WTC11 (cell line): ENCODE results near the gene TIMELESS. TPM values are rescaled to one million over a fixed set of nuclear protein-coding genes. Genes with fewer than 3 reads are reported as not detected.

Experiments used
- ATAC-seq: fragments of 200-7000 bp; cut with Tn5 transposase; 2 replicates; pipeline ENCODE4 v1.10.0; 2021; ENCODE audit warnings: mild to moderate bottlenecking, moderate library complexity
- CTCF ChIA-PET: fragments of 300-600 bp; sonication (Branson Sonifier 250); formaldehyde crosslinking; loops from one replicate; lab custom pipeline; 2021; ENCODE audit warnings: antibody characterized with exemption; lab: Charles Lee
- POLR2A ChIA-PET: fragments of 350-600 bp; sonication (Branson Sonifier 250); formaldehyde crosslinking; loops from one replicate; lab custom pipeline; 2021; ENCODE audit warnings: antibody characterized with exemption; lab: Charles Lee
- DNase-seq: peaks from one replicate; pipeline ENCODE4 v3.0.0; 2021; ENCODE audit warnings: low spot score
- H3K27ac Mint-ChIP-seq: 2 replicates; pipeline ENCODE4 v1.8.0; 2021; ENCODE audit warnings: mixed read lengths
- H3K27me3 Mint-ChIP-seq: 2 replicates; pipeline ENCODE4 v1.8.0; 2021; ENCODE audit warnings: low read depth, mild to moderate bottlenecking, moderate library complexity, mixed read lengths
- H3K36me3 Mint-ChIP-seq: 2 replicates; pipeline ENCODE4 v1.8.0; 2021; ENCODE audit warnings: mixed read lengths
- H3K4me1 Mint-ChIP-seq: 2 replicates; pipeline ENCODE4 v1.8.0; 2022; ENCODE audit warnings: mixed read lengths
- H3K4me3 Mint-ChIP-seq: 2 replicates; pipeline ENCODE4 v1.8.0; 2021; ENCODE audit warnings: mild to moderate bottlenecking, moderate library complexity, mixed read lengths
- H3K9me3 Mint-ChIP-seq: 2 replicates; pipeline ENCODE4 v1.8.0; 2021; ENCODE audit warnings: mixed read lengths
- ELF4 ChIP-seq: sonication (generic); formaldehyde crosslinking; IDR thresholded peaks from 2 replicates; pipeline ENCODE4 v1.8.1; 2022; ENCODE audit warnings: low read depth, mild to moderate bottlenecking, moderate library complexity, missing genetic modification reagents
- GRHL2 ChIP-seq: fragments of 250-450 bp; sonication (Bioruptor Pico); IDR thresholded peaks from 2 replicates; pipeline ENCODE4 v1.8.0; 2022; ENCODE audit warnings: mild to moderate bottlenecking, moderate library complexity; ENCODE audit not compliant: insufficient replicate concordance, severe bottlenecking
- JAZF1 ChIP-seq: fragments of 250-450 bp; sonication (Bioruptor Pico); IDR thresholded peaks from 2 replicates; pipeline ENCODE4 v1.9.0; 2021; ENCODE audit warnings: moderate library complexity, mild to moderate bottlenecking, inconsistent platforms
- MYBL2 ChIP-seq: sonication (generic); formaldehyde crosslinking; IDR thresholded peaks from 2 replicates; pipeline ENCODE4 v1.8.1; 2023; ENCODE audit warnings: mild to moderate bottlenecking, moderate library complexity, missing genetic modification reagents
- NFATC4 ChIP-seq: fragments of 250-450 bp; sonication (Bioruptor Pico); IDR thresholded peaks from 2 replicates; pipeline ENCODE4 v1.9.0; 2021; ENCODE audit warnings: mild to moderate bottlenecking
- NR2C2 ChIP-seq: sonication (generic); formaldehyde crosslinking; IDR thresholded peaks from 2 replicates; pipeline ENCODE4 v1.8.0; 2022; ENCODE audit warnings: mild to moderate bottlenecking, missing genetic modification reagents
- TCF7 ChIP-seq: sonication (generic); formaldehyde crosslinking; IDR thresholded peaks from 2 replicates; pipeline ENCODE4 v1.8.0; 2022; ENCODE audit warnings: mild to moderate bottlenecking, low read depth, missing genetic modification reagents, moderate library complexity
- total RNA-seq: library from RNA; stranded (reverse); gene quantifications from 3 replicates; pipeline ENCODE4 v1.2.3, GENCODE V29; 2021
- TF ChIP-seq, protein P1 (sequence below): sonication (generic); formaldehyde crosslinking; IDR thresholded peaks from 2 replicates; pipeline ENCODE4 v1.8.1; 2023; ENCODE audit warnings: mild to moderate bottlenecking, moderate library complexity, missing genetic modification reagents
- TF ChIP-seq, protein P2 (sequence below): sonication (generic); formaldehyde crosslinking; IDR thresholded peaks from 2 replicates; pipeline ENCODE4 v1.8.1; 2022; ENCODE audit warnings: low read depth, mild to moderate bottlenecking, moderate library complexity, missing genetic modification reagents, borderline replicate concordance
- TF ChIP-seq, protein P3 (sequence below): fragments of 250-450 bp; sonication (Bioruptor Pico); IDR thresholded peaks from 2 replicates; pipeline ENCODE4 v1.8.0; 2021; ENCODE audit warnings: mild to moderate bottlenecking
- TF ChIP-seq, protein P4 (sequence below): sonication (generic); formaldehyde crosslinking; IDR thresholded peaks from 2 replicates; pipeline ENCODE4 v1.8.0; 2022; ENCODE audit warnings: missing genetic modification reagents
- TF ChIP-seq, protein P5 (sequence below): fragments of 250-450 bp; sonication (Bioruptor Pico); IDR thresholded peaks from 2 replicates; pipeline ENCODE4 v1.9.0; 2021; ENCODE audit warnings: mild to moderate bottlenecking
- TF ChIP-seq, protein P6 (sequence below): sonication (generic); formaldehyde crosslinking; IDR thresholded peaks from 2 replicates; pipeline ENCODE4 v1.8.1; 2023; ENCODE audit warnings: mild to moderate bottlenecking, missing genetic modification reagents, moderate library complexity
- TF ChIP-seq, protein P7 (sequence below): sonication (generic); formaldehyde crosslinking; IDR thresholded peaks from 2 replicates; pipeline ENCODE4 v1.8.0; 2023; ENCODE audit warnings: missing genetic modification reagents

Gene TIMELESS
- total RNA-seq, 1 experiment from 2014 or later: 60.9 TPM

DNA sequence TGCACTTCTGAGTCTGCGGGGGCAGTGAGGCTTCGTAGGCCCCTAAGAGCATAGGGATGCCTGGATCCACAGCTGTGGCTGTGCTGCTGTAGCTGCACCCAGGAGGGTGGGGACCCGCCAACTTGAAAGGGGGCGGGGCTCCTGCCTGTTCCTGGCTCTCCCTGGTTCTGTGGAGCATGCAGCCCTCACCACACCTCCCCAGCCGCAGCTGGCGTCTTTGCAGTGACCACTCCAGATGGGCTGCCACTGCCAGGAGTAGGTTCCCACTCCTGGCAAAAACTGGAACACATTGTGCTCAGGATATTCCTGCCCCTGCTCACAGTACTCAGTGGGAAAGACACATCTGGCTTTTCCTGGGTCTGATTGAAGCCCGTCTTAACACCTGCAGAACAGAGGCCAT lies 35.8 kb downstream of the TIMELESS start:
- ATAC-seq (peak; percentile 76), DNase-seq (peak; percentile 28)
- Mint-ChIP-seq H3K27me3 (no peaks in the 10 kb centered on the region), H3K4me3 (no peak overlapping the region), H3K27ac (no peak overlapping the region), H3K36me3 (peaks cover 19% of the 10 kb centered on the region), H3K9me3 (no peaks in the 10 kb centered on the region)
- CTCF ChIA-PET: interaction anchor here (4.5 kb wide), 1 partner anchor 51 kb away, joined by 15 read pairs; no protein-coding TSS in a partner anchor
- TF ChIP-seq NR2C2 (CRISPR knock-in tag) (no peak), NFATC4 (CRISPR knock-in tag) (no peak), MYBL2 (CRISPR knock-in tag) (no peak)
- TF ChIP-seq, protein P1, sequence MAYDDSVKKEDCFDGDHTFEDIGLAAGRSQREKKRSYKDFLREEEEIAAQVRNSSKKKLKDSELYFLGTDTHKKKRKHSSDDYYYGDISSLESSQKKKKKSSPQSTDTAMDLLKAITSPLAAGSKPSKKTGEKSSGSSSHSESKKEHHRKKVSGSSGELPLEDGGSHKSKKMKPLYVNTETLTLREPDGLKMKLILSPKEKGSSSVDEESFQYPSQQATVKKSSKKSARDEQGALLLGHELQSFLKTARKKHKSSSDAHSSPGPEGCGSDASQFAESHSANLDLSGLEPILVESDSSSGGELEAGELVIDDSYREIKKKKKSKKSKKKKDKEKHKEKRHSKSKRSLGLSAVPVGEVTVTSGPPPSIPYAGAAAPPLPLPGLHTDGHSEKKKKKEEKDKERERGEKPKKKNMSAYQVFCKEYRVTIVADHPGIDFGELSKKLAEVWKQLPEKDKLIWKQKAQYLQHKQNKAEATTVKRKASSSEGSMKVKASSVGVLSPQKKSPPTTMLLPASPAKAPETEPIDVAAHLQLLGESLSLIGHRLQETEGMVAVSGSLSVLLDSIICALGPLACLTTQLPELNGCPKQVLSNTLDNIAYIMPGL (CRISPR knock-in tag): no peak
- TF ChIP-seq, all 79 proteins: peak for 0
- POLR2A ChIA-PET: interaction anchor here (1.7 kb wide), 1 partner anchor 53 kb away, joined by 5 read pairs; the partner anchor contains the start of gene STAT2
- H3K4me1 Mint-ChIP-seq: no peaks in the 10 kb centered on the region

DNA sequence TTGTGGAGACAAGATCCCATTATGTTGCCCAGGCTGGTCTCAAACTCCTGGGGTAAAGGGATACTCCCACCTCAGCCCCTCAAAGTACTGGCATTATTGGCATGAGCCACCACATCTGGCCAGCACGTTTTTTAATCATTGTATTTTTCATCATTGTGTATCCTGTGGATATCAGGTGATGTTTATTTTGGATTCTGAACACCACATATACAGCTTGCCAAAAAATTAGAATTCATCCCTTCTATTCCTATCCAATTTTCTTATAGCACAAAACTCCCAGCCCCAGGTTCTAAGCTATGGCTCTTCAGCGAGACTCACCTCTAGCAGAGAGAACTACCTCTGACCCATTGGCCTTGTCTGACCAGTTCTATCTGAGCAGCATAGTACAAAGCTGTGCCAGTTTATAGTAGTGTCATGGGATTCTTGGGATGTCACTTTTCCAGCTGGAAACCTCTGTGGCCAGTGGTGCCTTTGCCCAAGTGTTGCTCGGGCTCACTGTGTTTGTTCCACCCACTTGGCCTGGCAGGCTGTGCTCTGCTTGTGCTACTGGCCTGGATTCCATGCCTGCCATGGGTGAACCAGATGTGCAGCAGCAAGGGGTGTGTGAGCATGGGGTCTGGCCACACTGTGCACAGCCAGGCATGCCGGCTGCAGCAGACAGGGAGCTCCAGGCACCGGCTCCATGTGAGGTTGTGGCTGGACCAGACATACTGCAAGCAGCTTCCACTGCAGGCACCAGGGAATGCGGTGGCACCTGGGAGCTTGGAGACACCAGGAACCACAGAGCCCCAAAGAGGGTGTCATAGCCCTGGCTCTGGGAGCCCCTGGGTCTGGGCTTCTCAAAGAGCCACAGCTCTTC lies 37.2 kb downstream of the TIMELESS start:
- POLR2A ChIA-PET: interaction anchor here (0.7 to 1.0 kb wide), 2 partner anchors 13 to 96 kb away, joined by 3 to 4 read pairs; partner anchors contain the start of gene CNPY2
- Mint-ChIP-seq H3K27ac (no peak overlapping the region; the same call in 1 of the 2 replicates), H3K4me3 (no peak overlapping the region), H3K36me3 (peaks cover 10% of the 10 kb centered on the region), H3K9me3 (no peaks in the 10 kb centered on the region), H3K4me1 (no peaks in the 10 kb centered on the region), H3K27me3 (no peaks in the 10 kb centered on the region)
- TF ChIP-seq NFATC4 (CRISPR knock-in tag) (no peak), TCF7 (CRISPR knock-in tag) (no peak), GRHL2 (CRISPR knock-in tag) (no peak), JAZF1 (no peak), ELF4 (no peak), MYBL2 (CRISPR knock-in tag) (no peak)
- TF ChIP-seq, protein P2, sequence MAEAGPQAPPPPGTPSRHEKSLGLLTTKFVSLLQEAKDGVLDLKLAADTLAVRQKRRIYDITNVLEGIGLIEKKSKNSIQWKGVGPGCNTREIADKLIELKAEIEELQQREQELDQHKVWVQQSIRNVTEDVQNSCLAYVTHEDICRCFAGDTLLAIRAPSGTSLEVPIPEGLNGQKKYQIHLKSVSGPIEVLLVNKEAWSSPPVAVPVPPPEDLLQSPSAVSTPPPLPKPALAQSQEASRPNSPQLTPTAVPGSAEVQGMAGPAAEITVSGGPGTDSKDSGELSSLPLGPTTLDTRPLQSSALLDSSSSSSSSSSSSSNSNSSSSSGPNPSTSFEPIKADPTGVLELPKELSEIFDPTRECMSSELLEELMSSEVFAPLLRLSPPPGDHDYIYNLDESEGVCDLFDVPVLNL: no peak
- TF ChIP-seq, protein P3, sequence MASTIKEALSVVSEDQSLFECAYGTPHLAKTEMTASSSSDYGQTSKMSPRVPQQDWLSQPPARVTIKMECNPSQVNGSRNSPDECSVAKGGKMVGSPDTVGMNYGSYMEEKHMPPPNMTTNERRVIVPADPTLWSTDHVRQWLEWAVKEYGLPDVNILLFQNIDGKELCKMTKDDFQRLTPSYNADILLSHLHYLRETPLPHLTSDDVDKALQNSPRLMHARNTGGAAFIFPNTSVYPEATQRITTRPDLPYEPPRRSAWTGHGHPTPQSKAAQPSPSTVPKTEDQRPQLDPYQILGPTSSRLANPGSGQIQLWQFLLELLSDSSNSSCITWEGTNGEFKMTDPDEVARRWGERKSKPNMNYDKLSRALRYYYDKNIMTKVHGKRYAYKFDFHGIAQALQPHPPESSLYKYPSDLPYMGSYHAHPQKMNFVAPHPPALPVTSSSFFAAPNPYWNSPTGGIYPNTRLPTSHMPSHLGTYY (CRISPR knock-in tag): no peak
- TF ChIP-seq, protein P4, sequence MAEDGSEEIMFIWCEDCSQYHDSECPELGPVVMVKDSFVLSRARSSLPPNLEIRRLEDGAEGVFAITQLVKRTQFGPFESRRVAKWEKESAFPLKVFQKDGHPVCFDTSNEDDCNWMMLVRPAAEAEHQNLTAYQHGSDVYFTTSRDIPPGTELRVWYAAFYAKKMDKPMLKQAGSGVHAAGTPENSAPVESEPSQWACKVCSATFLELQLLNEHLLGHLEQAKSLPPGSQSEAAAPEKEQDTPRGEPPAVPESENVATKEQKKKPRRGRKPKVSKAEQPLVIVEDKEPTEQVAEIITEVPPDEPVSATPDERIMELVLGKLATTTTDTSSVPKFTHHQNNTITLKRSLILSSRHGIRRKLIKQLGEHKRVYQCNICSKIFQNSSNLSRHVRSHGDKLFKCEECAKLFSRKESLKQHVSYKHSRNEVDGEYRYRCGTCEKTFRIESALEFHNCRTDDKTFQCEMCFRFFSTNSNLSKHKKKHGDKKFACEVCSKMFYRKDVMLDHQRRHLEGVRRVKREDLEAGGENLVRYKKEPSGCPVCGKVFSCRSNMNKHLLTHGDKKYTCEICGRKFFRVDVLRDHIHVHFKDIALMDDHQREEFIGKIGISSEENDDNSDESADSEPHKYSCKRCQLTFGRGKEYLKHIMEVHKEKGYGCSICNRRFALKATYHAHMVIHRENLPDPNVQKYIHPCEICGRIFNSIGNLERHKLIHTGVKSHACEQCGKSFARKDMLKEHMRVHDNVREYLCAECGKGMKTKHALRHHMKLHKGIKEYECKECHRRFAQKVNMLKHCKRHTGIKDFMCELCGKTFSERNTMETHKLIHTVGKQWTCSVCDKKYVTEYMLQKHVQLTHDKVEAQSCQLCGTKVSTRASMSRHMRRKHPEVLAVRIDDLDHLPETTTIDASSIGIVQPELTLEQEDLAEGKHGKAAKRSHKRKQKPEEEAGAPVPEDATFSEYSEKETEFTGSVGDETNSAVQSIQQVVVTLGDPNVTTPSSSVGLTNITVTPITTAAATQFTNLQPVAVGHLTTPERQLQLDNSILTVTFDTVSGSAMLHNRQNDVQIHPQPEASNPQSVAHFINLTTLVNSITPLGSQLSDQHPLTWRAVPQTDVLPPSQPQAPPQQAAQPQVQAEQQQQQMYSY (CRISPR knock-in tag): no peak
- TF ChIP-seq, protein P5, sequence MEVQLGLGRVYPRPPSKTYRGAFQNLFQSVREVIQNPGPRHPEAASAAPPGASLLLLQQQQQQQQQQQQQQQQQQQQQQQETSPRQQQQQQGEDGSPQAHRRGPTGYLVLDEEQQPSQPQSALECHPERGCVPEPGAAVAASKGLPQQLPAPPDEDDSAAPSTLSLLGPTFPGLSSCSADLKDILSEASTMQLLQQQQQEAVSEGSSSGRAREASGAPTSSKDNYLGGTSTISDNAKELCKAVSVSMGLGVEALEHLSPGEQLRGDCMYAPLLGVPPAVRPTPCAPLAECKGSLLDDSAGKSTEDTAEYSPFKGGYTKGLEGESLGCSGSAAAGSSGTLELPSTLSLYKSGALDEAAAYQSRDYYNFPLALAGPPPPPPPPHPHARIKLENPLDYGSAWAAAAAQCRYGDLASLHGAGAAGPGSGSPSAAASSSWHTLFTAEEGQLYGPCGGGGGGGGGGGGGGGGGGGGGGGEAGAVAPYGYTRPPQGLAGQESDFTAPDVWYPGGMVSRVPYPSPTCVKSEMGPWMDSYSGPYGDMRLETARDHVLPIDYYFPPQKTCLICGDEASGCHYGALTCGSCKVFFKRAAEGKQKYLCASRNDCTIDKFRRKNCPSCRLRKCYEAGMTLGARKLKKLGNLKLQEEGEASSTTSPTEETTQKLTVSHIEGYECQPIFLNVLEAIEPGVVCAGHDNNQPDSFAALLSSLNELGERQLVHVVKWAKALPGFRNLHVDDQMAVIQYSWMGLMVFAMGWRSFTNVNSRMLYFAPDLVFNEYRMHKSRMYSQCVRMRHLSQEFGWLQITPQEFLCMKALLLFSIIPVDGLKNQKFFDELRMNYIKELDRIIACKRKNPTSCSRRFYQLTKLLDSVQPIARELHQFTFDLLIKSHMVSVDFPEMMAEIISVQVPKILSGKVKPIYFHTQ (CRISPR knock-in tag): no peak
- TF ChIP-seq, protein P6, sequence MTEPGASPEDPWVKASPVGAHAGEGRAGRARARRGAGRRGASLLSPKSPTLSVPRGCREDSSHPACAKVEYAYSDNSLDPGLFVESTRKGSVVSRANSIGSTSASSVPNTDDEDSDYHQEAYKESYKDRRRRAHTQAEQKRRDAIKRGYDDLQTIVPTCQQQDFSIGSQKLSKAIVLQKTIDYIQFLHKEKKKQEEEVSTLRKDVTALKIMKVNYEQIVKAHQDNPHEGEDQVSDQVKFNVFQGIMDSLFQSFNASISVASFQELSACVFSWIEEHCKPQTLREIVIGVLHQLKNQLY (CRISPR knock-in tag): no peak
- TF ChIP-seq, protein P7, sequence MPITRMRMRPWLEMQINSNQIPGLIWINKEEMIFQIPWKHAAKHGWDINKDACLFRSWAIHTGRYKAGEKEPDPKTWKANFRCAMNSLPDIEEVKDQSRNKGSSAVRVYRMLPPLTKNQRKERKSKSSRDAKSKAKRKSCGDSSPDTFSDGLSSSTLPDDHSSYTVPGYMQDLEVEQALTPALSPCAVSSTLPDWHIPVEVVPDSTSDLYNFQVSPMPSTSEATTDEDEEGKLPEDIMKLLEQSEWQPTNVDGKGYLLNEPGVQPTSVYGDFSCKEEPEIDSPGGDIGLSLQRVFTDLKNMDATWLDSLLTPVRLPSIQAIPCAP (CRISPR knock-in tag): no peak
- ATAC-seq (no peak), DNase-seq (no peak)
- CTCF ChIA-PET: interaction anchor here (0.5 to 4.5 kb wide), 6 partner anchors 26 to 225 kb away, joined by 3 to 15 read pairs (median 3); partner anchors contain the start of gene CNPY2
